Activated T-cell treated with anti-CD3 and anti-CD28 coated beads, Interleukin-2, amount 50 U/mL, for 72 hours (primary cell): Measurements from ENCODE around the gene ZNF385B. TPM values are rescaled to one million over a fixed set of nuclear protein-coding genes. Genes with fewer than 3 reads are reported as not detected.
A peak's percentile ranks its signal among the peaks of the same experiment; 100 is the strongest.
"Not testable (repeated sequence)": the region's sequence is repeated elsewhere in the genome, so short reads cannot be mapped to it uniquely, and the experiment has no call there.

ENCODE experiments used
- ATAC-seq, 2 donors: fragments of 150-1000 bp; cut with Tn5 transposase; replicated peaks in 1 of 2; 2 replicates each; pipeline ENCODE4 v1.10.0; 2021; ENCODE audit warnings: moderate library complexity in 2 of 2, mild to moderate bottlenecking in 1 of 2
- DNase-seq, 2 donors: peaks; one replicate each; pipeline ENCODE4 v3.0.0; 2021 to 2022; ENCODE audit warnings: mixed read lengths in 1 of 2
- H3K27ac Mint-ChIP-seq: one replicate; pipeline ENCODE4 v1.8.0; 2022; ENCODE audit warnings: mild to moderate bottlenecking, moderate library complexity, mixed read lengths
- H3K27me3 Mint-ChIP-seq: one replicate; pipeline ENCODE4 v1.8.0; 2022; ENCODE audit warnings: low read depth, mixed read lengths
- H3K36me3 Mint-ChIP-seq, 2 donors: one replicate each; pipeline ENCODE4 v1.8.0; 2022; ENCODE audit warnings: mixed read lengths in 2 of 2, mild to moderate bottlenecking in 1 of 2; ENCODE audit not compliant: insufficient read depth in 2 of 2
- H3K4me1 Mint-ChIP-seq: one replicate; pipeline ENCODE4 v1.8.0; 2022; ENCODE audit warnings: low read depth, mixed read lengths
- H3K4me3 Mint-ChIP-seq, 2 donors: one replicate each; pipeline ENCODE4 v1.8.0; 2022; ENCODE audit warnings: mild to moderate bottlenecking in 2 of 2, mixed read lengths in 2 of 2, moderate library complexity in 2 of 2
- H3K9me3 Mint-ChIP-seq, 2 donors: one replicate each; pipeline ENCODE4 v1.8.0; 2022; ENCODE audit warnings: mixed read lengths in 2 of 2
- total RNA-seq, 2 donors: library from RNA; stranded (reverse); gene quantifications; one replicate each; pipeline ENCODE4 v1.2.3, GENCODE V29; 2022

ZNF385B gene
- not detected for total RNA-seq

DNA sequence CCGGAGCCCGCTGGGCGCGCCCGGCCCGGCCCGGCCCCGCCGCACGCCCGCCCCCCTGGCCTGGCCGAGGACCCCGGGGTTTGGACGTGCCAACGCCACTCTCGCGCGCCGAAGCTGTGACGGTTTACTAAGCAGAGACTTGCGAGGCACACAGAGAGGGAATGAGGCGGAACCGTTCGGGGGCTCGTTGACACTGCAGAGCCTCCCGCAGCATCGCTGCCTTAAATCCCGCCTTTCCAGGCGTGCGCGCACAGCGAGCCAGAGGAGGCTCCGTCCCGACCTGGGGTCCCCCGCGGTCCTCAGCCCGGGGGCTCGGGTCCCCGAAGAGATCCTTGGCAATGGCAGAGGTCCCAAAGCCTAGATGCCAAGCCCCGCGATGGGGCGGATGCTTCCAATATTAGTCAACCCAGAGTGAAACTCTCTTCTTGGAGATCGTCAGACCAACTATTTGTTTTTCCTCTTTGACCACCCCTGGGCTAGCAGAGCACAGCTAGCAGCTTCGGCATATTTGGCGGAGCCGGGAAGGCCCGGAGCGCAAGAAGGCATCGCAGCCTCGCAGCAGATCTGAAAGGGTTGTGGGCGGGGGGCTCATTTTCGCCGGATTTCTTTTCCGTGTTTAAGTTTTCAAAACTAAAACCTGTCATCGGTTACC, at the start of gene ZNF385B:
TSS of gene ZNF385B (minus strand) at position 197 of the 652 bp plus-strand sequence.
- no peaks in the 10 kb centered on the region for H3K9me3 Mint-ChIP-seq
- H3K27me3 Mint-ChIP-seq: peaks cover 81% of the 10 kb centered on the region
- ATAC-seq: peak; percentile 43 to 50

DNA sequence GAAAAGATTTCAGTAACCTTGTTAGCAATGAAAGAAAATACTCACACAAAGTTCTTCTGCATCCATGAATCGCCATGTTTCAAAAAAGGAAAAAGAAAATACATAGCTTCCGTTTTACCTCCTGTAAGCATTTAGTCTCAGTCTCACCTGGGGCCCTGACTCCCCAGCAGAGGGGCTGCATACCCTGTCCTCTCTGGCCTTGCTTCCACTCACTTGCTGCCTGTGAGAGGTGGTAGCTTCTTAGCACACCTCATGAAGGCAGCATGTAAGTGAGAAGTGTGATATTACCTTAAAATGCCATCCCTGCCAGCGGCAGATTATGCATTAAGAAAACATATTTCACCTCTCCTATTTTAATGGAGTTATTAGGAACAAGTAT, 49.3 kb upstream of the ZNF385B start:
- Mint-ChIP-seq H3K9me3 (no peaks in the 10 kb centered on the region), H3K27me3 (peaks cover 11% of the 10 kb centered on the region), H3K36me3 (no peaks in the 10 kb centered on the region), H3K4me1 (no peaks in the 10 kb centered on the region), H3K4me3 (no peak overlapping the region), H3K27ac (no peak overlapping the region)
- DNase-seq: no peak
- no peak for ATAC-seq

More for the DNA sequence above, at the start of gene ZNF385B:
- Mint-ChIP-seq H3K4me3 (peak within 1 kb of the TSS; percentile 74), H3K4me1 (peaks cover 8% of the 10 kb centered on the region), H3K36me3 (peaks cover 0 to 2% of the 10 kb centered on the region in 2 donors), H3K27ac (no peak within 1 kb of the TSS)
- DNase-seq: no peak

DNA sequence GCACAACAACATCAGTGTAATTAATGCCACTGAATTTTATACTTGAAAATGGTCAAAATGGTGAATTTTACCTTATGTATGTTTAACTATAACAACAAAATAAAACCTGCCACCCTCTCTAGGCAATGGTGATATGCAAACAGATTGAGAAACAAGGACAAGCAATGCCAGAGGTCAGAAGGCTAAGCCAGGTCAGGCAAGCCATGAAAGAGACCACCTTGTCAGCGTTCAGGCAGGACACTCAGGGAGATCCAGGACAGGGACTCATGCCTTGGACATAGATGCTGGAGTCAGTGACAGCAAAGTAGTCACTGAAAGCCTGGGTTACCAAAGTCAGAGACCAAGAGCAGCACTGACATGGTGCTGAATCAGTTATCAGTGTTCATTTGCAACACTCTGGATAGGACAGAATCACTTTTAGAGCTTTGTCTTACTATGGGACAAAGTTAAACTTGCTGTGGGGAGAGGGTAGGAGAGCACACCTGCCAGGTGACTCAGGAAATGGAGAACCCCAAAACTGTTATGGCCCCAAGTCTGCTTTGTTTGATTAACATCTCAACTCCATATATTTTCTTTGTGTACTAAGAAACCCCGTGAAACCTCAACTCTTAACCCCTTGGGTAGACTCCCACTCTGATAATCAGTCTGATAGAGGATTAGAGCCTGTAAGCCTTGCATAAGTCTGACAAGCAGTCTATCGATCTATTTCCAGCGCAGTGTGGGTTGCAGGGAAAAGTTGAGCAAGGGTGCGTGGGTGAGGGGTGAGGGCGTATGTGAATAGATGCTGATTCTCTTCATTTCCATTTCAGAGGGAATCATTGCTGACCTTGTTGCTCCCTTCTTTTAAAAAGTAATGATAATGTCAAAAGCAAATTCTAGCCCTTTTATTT, 48.7 kb upstream of the ZNF385B start:
- H3K27ac Mint-ChIP-seq: no peak overlapping the region
- peaks cover 11% of the 10 kb centered on the region for H3K27me3 Mint-ChIP-seq
- peaks cover 0 to 1% of the 10 kb centered on the region in 2 donors for H3K9me3 Mint-ChIP-seq
- no peak overlapping the region for H3K4me3 Mint-ChIP-seq
- H3K36me3 Mint-ChIP-seq: no peaks in the 10 kb centered on the region
- H3K4me1 Mint-ChIP-seq: no peaks in the 10 kb centered on the region
- no peak for ATAC-seq
- no peak for DNase-seq

DNA sequence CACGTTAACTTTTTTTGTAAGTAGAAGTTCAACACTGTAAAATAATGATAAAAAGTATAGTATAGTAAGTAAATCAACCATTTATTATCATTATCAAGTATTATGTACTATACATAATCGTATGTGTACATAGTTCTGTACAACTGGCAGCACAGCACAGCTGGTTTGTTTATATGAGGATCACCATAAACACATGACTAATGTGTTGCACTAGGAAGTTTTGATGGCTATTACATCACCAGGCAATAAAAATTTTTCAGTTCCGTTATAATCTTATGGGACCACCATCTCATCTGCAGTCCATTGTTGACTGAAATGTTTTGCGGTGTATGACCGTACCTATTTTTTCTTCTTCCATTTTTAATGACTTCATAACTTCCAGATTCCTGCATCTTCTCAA, 39.2 kb upstream of the ZNF385B start:
- Mint-ChIP-seq H3K4me3 (no peak overlapping the region), H3K9me3 (peaks cover 4% of the 10 kb centered on the region in 2 donors), H3K4me1 (no peaks in the 10 kb centered on the region), H3K36me3 (no peaks in the 10 kb centered on the region), H3K27me3 (no peaks in the 10 kb centered on the region), H3K27ac (no peak overlapping the region)
- DNase-seq (no peak), ATAC-seq (no peak)

DNA sequence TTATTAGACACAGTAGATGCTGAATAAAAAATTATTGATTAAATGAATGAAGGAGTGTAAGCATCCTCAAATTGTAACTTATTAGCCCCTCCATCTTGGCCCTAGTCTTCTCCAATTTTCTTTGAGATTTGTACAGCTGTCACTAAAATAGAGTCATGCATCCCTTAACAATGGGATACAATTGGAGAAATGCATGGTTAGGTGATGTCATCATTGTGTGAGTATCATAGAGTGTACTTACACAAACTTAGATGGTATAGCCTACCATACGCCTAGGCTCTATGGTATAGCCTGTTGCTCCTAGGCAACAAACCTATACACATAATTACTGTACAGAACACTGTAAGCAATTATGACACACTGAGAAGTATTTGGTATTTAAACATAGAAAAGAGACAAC, 38.3 kb upstream of the ZNF385B start:
- Mint-ChIP-seq H3K4me3 (no peak overlapping the region), H3K4me1 (no peaks in the 10 kb centered on the region), H3K9me3 (peaks cover 2 to 4% of the 10 kb centered on the region in 2 donors), H3K27ac (no peak overlapping the region), H3K36me3 (no peaks in the 10 kb centered on the region), H3K27me3 (no peaks in the 10 kb centered on the region)
- ATAC-seq (no peak), DNase-seq (no peak)

DNA sequence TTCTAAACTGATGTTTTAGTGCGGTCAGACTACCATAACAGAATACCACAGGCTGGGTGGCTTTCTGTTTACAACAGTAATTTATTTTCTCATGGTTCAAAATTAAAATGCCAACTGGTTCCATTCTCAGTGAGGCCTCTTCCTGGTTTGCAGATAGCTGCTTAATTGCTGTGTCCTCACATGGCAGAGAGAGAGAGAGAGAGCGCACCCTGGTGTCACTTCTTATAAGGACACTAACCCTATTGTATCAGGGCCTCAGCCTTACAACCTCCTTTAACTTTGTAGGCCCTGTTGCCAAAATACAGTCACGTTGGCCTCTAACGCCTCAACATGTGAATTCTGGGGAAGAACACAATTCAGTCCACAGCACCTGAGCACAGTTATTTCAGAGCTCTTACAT, 37.5 kb upstream of the ZNF385B start:
- H3K27ac Mint-ChIP-seq: no peak overlapping the region
- ATAC-seq: peak in 1 of 2 donors; percentile 51

DNA sequence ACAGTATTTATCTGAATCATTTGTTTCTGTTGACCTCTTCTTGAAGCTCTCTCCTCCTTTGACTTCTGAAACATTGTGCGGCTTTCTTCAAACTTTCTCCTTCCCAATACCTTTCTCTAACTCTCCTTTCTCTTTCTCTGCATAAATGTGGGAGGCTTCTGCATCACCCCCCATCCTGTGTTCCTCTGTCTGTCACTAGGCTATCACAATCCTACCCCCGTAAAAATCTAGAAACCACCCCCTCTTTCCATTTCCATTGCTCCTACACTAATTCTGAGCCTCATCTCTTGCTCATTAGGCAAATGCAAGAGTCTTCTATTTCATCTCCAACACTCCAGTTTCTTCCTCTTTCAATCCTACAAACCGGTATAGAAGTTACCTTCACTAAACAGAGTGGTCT, 32.2 kb upstream of the ZNF385B start:
- no peak overlapping the region for H3K27ac Mint-ChIP-seq
- H3K4me1 Mint-ChIP-seq: no peaks in the 10 kb centered on the region
- DNase-seq (no peak), ATAC-seq (no peak)
- H3K27me3 Mint-ChIP-seq: no peaks in the 10 kb centered on the region
- H3K9me3 Mint-ChIP-seq: peaks cover 3 to 7% of the 10 kb centered on the region in 2 donors
- no peak overlapping the region for H3K4me3 Mint-ChIP-seq
- H3K36me3 Mint-ChIP-seq: no peaks in the 10 kb centered on the region

More for the DNA sequence above, 37.5 kb upstream of the ZNF385B start:
- H3K9me3 Mint-ChIP-seq: peaks cover 2 to 4% of the 10 kb centered on the region in 2 donors
- H3K36me3 Mint-ChIP-seq: no peaks in the 10 kb centered on the region
- H3K27me3 Mint-ChIP-seq: no peaks in the 10 kb centered on the region
- no peak overlapping the region for H3K4me3 Mint-ChIP-seq
- H3K4me1 Mint-ChIP-seq: no peaks in the 10 kb centered on the region
- DNase-seq: peak in 1 of 2 donors; percentile 13

DNA sequence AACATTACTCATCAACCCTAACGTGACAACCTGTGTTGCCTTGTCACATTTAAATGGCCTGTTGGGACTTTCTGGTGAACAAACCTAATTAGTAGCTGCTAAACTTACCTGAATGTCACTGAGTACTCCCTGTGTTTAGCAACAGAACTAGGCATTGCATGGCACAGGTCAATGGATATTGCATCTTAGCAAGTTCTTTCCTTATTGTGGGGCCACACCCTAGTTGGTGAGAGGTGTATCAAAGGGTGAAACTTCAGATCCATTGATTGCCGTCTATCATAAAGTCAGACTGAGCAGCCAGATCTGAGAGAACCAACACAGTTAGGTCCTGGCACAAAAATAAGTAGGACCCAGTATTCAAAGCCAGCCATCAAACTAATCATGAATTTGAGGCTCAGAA, 29.8 kb upstream of the ZNF385B start:
- Mint-ChIP-seq H3K36me3 (no peaks in the 10 kb centered on the region), H3K27me3 (no peaks in the 10 kb centered on the region), H3K4me1 (no peaks in the 10 kb centered on the region), H3K27ac (no peak overlapping the region), H3K4me3 (no peak overlapping the region), H3K9me3 (peaks cover 3 to 7% of the 10 kb centered on the region in 2 donors)
- DNase-seq (no peak), ATAC-seq (no peak)

DNA sequence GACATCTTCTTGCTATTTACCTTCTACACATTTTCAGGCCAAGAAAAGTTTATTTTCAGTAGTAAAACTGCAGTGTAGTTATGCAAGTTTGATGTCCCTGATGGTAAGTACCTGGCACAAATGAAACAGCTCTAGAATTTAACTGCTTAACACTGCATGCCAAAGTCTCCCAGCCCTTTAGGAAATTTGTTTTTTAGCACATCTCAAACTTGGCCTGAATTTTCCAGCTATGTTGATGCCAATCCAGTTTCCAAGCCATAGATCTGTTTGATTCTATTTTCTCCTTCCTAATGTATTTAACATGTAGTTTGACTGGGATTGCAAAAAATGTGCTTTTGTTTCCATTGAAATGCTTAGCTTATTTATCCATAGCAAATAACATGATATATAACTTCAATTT, 29.3 kb upstream of the ZNF385B start:
- no peak for ATAC-seq
- H3K4me1 Mint-ChIP-seq: no peaks in the 10 kb centered on the region
- H3K27ac Mint-ChIP-seq: no peak overlapping the region
- no peak for DNase-seq
- no peaks in the 10 kb centered on the region for H3K36me3 Mint-ChIP-seq
- no peak overlapping the region for H3K4me3 Mint-ChIP-seq
- peaks cover 3 to 7% of the 10 kb centered on the region in 2 donors for H3K9me3 Mint-ChIP-seq
- H3K27me3 Mint-ChIP-seq: no peaks in the 10 kb centered on the region

DNA sequence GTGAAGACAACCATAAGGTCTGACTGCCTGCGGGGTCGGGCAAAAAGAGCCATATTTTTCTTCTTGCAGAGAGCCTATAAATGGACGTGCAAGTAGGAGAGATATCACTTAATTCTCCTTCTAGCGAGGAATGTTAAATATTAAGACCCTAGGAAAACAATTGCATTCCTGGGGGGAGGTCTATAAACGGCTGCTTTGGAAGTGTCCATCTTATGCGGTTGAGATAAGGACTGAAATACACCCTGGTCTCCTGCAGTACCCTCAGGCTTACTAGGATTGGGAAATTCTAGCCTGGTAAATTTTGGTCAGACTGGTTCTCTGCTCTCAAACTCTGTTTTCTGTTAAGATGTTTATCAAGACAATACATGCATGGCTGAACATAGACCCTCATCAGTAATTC, 27.2 kb upstream of the ZNF385B start:
- not testable (repeated sequence) for H3K27ac Mint-ChIP-seq, H3K27me3 Mint-ChIP-seq

DNA sequence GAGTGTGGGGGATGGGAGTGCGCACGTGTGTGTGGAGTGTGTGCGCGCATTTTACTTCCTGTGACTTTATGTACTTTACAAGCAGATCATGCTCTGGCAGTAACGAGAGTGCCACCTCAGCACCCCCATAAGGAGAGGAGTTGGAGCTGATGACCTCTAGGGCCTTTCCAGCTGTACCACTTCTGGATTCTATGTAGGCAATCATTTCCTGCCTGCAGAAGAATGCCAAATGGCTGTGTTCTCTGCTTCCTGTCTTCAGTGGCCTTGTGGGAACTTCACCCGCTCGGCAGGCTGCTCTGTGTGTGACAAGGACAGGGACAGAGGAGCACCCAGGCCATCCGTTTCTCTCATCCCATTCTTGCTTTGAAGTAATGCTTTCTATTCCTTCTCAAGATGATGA, 22.8 kb upstream of the ZNF385B start:
- no peak overlapping the region for H3K27ac Mint-ChIP-seq
- DNase-seq: no peak
- no peak for ATAC-seq
- H3K4me1 Mint-ChIP-seq: no peaks in the 10 kb centered on the region
- H3K27me3 Mint-ChIP-seq: peaks cover 15% of the 10 kb centered on the region
- peaks cover 0 to 4% of the 10 kb centered on the region in 2 donors for H3K9me3 Mint-ChIP-seq
- H3K4me3 Mint-ChIP-seq: no peak overlapping the region
- no peaks in the 10 kb centered on the region for H3K36me3 Mint-ChIP-seq

More for the DNA sequence above, 27.2 kb upstream of the ZNF385B start:
- not testable (repeated sequence) for H3K4me3 Mint-ChIP-seq, ATAC-seq, H3K9me3 Mint-ChIP-seq, H3K36me3 Mint-ChIP-seq, H3K4me1 Mint-ChIP-seq, DNase-seq

DNA sequence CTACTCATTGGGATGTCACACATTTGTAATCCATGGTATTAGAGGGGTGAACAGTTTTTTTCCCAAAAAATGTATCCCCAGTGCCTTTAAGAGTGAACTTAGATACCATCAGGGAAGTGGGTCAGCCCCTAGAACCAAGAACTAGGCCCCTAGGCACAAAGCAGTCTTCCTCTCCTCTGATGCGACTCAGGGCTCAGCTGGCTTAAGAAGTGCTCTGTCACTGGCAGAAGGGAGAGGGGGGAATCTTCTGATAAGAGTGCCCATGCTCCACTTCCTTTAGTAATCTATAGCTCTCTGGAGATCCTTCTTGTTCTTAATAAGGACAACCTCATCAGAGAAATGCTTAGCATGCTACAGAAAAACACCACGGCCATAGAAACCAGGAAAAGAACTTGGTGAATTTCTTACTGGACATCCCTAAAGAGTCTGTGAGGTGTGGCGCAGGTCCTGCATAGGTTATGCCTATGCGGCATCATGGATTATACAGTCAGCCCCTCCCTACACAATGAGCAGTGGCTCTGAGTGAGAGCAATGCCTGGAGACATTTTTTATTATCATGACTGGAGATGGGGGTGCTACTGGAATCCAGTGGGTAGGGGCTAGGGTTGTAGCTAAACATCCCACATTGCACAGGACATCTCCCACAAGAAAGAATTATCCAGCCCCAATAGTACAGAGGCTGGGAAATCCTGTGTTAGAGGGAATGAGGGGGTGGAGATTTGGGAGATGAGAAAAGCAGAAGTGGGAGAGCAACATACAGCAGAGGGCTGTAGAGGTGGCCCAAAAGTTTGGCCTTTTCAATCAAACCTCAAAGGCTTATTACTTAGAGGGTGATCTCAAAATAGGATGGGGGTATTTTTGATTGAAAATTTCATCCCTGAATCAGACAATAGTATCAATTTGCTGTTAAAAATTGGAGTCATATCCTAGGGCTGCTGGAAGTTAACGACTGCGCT, 21.7 kb upstream of the ZNF385B start:
- ATAC-seq (no peak), DNase-seq (no peak)
- H3K9me3 Mint-ChIP-seq: no peaks in the 10 kb centered on the region
- no peak overlapping the region for H3K4me3 Mint-ChIP-seq
- no peaks in the 10 kb centered on the region for H3K4me1 Mint-ChIP-seq
- peaks cover 15% of the 10 kb centered on the region for H3K27me3 Mint-ChIP-seq
- no peak overlapping the region for H3K27ac Mint-ChIP-seq
- no peaks in the 10 kb centered on the region for H3K36me3 Mint-ChIP-seq
